ENCODE data around the gene GTPBP3. TPM values are rescaled to one million over a fixed set of nuclear protein-coding genes. Genes with fewer than 3 reads are reported as not detected.
A peak's percentile ranks its signal among the peaks of the same experiment; 100 is the strongest.

GTPBP3 gene
- total and polyA plus RNA-seq, 2 of the 13 experiments (the other 11 are each of a cell fraction or from before 2014, with no cell fraction given) = 17.5 to 30.0 TPM

DNA sequence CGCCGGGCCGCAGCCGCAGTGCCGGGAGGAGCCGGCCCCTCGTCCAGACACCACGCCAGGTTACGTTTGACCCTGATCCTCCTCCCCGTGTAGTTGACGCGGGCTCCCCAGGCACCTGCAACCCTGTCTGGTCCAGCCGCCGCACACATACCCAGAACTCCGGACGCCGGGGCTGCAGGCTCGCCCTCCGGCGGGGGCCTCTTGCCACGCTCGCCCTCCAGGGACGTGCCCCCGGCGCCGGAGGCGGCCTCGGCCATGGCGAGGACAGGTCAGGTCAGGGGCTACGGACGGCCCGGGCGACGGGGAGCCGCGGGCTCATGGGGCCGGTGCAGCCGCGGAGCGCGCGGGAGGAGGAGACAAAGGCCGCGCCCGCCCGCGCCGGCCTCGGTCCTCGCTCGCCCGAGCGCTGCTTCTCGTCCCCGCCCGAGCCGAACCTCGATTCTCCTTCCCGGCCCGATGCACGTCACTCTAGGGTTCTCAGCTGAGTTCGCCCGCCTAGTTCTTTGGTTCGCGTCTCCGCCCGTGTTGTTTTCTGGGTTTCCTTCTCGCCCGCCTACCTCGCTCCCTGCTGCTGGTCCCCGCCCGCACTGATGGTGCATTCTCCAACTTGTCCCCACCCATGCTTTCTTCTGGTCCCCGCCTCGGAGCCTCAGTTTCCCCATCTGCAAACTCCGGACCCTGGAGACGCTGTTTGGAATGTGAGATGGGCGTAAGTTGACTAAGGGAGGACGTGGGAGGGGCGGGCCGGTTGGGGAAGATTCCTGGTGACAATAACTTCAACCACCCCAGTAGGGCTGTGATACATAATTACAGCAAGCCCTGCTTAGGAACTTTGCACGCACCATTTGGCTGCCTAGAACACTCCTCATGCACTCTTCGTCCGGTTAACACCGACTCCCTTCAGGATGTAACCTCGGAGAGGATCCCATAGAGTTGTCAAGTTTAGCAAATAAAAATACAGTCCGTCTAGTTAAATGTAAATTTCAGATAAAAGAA lies 2.6 kb upstream of the GTPBP3 start, which contains the start of gene ANO8 (continued):
- 0 out of 2 replicates have a peak, but pooled peaks have one; percentile 15 for TF ChIP-seq MIXL1 (CRISPR knock-in tag; IDR thresholded peaks at IDR 0.05)
- peak; percentile 42; the same call in 1 of the 2 replicates for TF ChIP-seq ZNF773 (CRISPR knock-in tag; IDR thresholded peaks at IDR 0.05; ENCODE audit: borderline replicate concordance)
- TF ChIP-seq GATAD2A (CRISPR knock-in tag; IDR thresholded peaks at IDR 0.05) = peak; percentile 24; the same call in 1 of the 2 replicates
- TF ChIP-seq, protein P1, sequence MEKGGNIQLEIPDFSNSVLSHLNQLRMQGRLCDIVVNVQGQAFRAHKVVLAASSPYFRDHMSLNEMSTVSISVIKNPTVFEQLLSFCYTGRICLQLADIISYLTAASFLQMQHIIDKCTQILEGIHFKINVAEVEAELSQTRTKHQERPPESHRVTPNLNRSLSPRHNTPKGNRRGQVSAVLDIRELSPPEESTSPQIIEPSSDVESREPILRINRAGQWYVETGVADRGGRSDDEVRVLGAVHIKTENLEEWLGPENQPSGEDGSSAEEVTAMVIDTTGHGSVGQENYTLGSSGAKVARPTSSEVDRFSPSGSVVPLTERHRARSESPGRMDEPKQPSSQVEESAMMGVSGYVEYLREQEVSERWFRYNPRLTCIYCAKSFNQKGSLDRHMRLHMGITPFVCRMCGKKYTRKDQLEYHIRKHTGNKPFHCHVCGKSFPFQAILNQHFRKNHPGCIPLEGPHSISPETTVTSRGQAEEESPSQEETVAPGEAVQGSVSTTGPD (CRISPR knock-in tag; IDR thresholded peaks at IDR 0.05) = no peak
- TF ChIP-seq GFI1 (CRISPR knock-in tag; IDR thresholded peaks at IDR 0.05; ENCODE audit: borderline replicate concordance) = peak; percentile 65; the same call in 1 of the 2 replicates
- TF ChIP-seq TMF1 (CRISPR knock-in tag; IDR thresholded peaks at IDR 0.05; ENCODE audit: low read depth) = peak; percentile 74; the same call in 1 of the 2 replicates
- TF ChIP-seq, protein P2, sequence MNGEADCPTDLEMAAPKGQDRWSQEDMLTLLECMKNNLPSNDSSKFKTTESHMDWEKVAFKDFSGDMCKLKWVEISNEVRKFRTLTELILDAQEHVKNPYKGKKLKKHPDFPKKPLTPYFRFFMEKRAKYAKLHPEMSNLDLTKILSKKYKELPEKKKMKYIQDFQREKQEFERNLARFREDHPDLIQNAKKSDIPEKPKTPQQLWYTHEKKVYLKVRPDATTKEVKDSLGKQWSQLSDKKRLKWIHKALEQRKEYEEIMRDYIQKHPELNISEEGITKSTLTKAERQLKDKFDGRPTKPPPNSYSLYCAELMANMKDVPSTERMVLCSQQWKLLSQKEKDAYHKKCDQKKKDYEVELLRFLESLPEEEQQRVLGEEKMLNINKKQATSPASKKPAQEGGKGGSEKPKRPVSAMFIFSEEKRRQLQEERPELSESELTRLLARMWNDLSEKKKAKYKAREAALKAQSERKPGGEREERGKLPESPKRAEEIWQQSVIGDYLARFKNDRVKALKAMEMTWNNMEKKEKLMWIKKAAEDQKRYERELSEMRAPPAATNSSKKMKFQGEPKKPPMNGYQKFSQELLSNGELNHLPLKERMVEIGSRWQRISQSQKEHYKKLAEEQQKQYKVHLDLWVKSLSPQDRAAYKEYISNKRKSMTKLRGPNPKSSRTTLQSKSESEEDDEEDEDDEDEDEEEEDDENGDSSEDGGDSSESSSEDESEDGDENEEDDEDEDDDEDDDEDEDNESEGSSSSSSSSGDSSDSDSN (CRISPR knock-in tag; IDR thresholded peaks at IDR 0.05) = peak; percentile 94
- TF ChIP-seq RXRB (CRISPR knock-in tag; IDR thresholded peaks at IDR 0.05; ENCODE audit: borderline replicate concordance) = 0 out of 2 replicates have a peak, but pooled peaks have one; percentile 9
- TF ChIP-seq, protein P3, sequence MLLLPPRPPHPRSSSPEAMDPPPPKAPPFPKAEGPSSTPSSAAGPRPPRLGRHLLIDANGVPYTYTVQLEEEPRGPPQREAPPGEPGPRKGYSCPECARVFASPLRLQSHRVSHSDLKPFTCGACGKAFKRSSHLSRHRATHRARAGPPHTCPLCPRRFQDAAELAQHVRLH (CRISPR knock-in tag; IDR thresholded peaks at IDR 0.05; ENCODE audit: borderline replicate concordance, low read depth) = peak; percentile 42; the same call in 1 of the 2 replicates
- TF ChIP-seq, protein P4, sequence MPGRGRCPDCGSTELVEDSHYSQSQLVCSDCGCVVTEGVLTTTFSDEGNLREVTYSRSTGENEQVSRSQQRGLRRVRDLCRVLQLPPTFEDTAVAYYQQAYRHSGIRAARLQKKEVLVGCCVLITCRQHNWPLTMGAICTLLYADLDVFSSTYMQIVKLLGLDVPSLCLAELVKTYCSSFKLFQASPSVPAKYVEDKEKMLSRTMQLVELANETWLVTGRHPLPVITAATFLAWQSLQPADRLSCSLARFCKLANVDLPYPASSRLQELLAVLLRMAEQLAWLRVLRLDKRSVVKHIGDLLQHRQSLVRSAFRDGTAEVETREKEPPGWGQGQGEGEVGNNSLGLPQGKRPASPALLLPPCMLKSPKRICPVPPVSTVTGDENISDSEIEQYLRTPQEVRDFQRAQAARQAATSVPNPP (CRISPR knock-in tag; IDR thresholded peaks at IDR 0.05) = 0 out of 2 replicates have a peak, but pooled peaks have one; percentile 32
- TF ChIP-seq PAWR (CRISPR knock-in tag; IDR thresholded peaks at IDR 0.05; ENCODE audit: borderline replicate concordance) = no peak
- 0 out of 2 replicates have a peak, but pooled peaks have one; percentile 24 for TF ChIP-seq ESRRA (CRISPR knock-in tag; IDR thresholded peaks at IDR 0.05; ENCODE audit: low read depth)
- TF ChIP-seq MXI1 (IDR thresholded peaks at IDR 0.05; ENCODE audit: borderline replicate concordance, low read depth, low read length) = peak; percentile 52; the same call in 1 of the 3 replicates
- TF ChIP-seq ZBTB38 (CRISPR knock-in tag; IDR thresholded peaks at IDR 0.05) = peak; percentile 81
- no peak for TF ChIP-seq AGO1 (IDR thresholded peaks at IDR 0.05; ENCODE audit: low read depth, low read length, poor library complexity, severe bottlenecking)
- TF ChIP-seq, protein P5, sequence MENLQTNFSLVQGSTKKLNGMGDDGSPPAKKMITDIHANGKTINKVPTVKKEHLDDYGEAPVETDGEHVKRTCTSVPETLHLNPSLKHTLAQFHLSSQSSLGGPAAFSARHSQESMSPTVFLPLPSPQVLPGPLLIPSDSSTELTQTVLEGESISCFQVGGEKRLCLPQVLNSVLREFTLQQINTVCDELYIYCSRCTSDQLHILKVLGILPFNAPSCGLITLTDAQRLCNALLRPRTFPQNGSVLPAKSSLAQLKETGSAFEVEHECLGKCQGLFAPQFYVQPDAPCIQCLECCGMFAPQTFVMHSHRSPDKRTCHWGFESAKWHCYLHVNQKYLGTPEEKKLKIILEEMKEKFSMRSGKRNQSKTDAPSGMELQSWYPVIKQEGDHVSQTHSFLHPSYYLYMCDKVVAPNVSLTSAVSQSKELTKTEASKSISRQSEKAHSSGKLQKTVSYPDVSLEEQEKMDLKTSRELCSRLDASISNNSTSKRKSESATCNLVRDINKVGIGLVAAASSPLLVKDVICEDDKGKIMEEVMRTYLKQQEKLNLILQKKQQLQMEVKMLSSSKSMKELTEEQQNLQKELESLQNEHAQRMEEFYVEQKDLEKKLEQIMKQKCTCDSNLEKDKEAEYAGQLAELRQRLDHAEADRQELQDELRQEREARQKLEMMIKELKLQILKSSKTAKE (CRISPR knock-in tag; IDR thresholded peaks at IDR 0.05; ENCODE audit: borderline replicate concordance) = no peak
- TF ChIP-seq, protein P6, sequence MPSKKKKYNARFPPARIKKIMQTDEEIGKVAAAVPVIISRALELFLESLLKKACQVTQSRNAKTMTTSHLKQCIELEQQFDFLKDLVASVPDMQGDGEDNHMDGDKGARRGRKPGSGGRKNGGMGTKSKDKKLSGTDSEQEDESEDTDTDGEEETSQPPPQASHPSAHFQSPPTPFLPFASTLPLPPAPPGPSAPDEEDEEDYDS (CRISPR knock-in tag; IDR thresholded peaks at IDR 0.05) = peak; percentile 41; the same call in 1 of the 2 replicates
- TF ChIP-seq ZNF331 (CRISPR knock-in tag; IDR thresholded peaks at IDR 0.05) = peak; percentile 41; the same call in 1 of the 2 replicates
- TF ChIP-seq FLYWCH1 (CRISPR knock-in tag; IDR thresholded peaks at IDR 0.05) = no peak
